Endothelial cell of umbilical vein (primary cell): ENCODE results near the gene ECD. TPM values are rescaled to one million over a fixed set of nuclear protein-coding genes. Genes with fewer than 3 reads are reported as not detected.

Experiments
- BruUV-seq: library from RNA; stranded (reverse); fragments of 400-500 nt; replicated peaks from 2 replicates; lab custom pipeline; 2021; lab: Mats Ljungman, UMichigan
- CTCF ChIA-PET: fragments of 300-600, 350-600 bp; sonication (Branson Sonifier 250); formaldehyde crosslinking; loops from one replicate; lab custom pipeline; 2021; ENCODE audit warnings: antibody characterized with exemption, inconsistent platforms; lab: Charles Lee
- POLR2A ChIA-PET: fragments of 300-600, 350-600 bp; sonication (Branson Sonifier 250); formaldehyde crosslinking; loops from one replicate; lab custom pipeline; 2021; ENCODE audit warnings: antibody characterized with exemption, inconsistent platforms; lab: Charles Lee
- DNase-seq: peaks from one replicate; pipeline ENCODE4 v3.0.0-alpha.2; 2011; ENCODE audit warnings: low read depth, low spot score
- FAIRE-seq: peaks from 2 replicates; lab custom pipeline; 2011; peaks lifted over from hg19 to GRCh38; lab: Jason Lieb, UNC
- H2AFZ ChIP-seq: 2 replicates; pipeline ENCODE4 v1.6.0; 2012; ENCODE audit warnings: low read depth, low read length, control low read depth, inconsistent platforms
- H3K27ac ChIP-seq: 2 replicates; pipeline ENCODE4 v1.5.1; 2011; ENCODE audit warnings: low read depth, mild to moderate bottlenecking, control low read depth, low read length, moderate library complexity; ENCODE audit not compliant: insufficient read depth
- H3K27me3 ChIP-seq, 2 experiments: 2 replicates each; pipeline versions ENCODE4 v1.6.0 to v1.6.1; 2011; ENCODE audit warnings: low read length in 2 of 2, mixed read lengths in 1 of 2; ENCODE audit not compliant: control insufficient read depth in 2 of 2, insufficient read depth in 2 of 2
- H3K36me3 ChIP-seq, 2 experiments: 2 replicates in 1 of 2; 3 replicates in 1 of 2; pipeline ENCODE4 v1.5.1; 2011; ENCODE audit warnings: low read length in 2 of 2, mild to moderate bottlenecking in 1 of 2, moderate library complexity in 1 of 2; ENCODE audit not compliant: control insufficient read depth in 2 of 2, insufficient read depth in 2 of 2; ENCODE audit errors: extremely low read depth in 1 of 2
- H3K4me1 ChIP-seq: 3 replicates; pipeline ENCODE4 v1.5.1; 2011; ENCODE audit warnings: mild to moderate bottlenecking, low read length; ENCODE audit not compliant: control insufficient read depth, insufficient read depth; ENCODE audit errors: extremely low read depth
- H3K4me2 ChIP-seq: 2 replicates; pipeline ENCODE4 v1.6.1; 2011; ENCODE audit warnings: low read length, control low read depth, mixed read lengths; ENCODE audit not compliant: insufficient read depth
- H3K4me3 ChIP-seq, 3 experiments: fragments of 200-600 bp in 1 of 3; sonication (generic), shearing (Covaris generic) in 1 of 3; replicated peaks in 1 of 3; 2 replicates each; pipeline ENCODE4 v1.5.1; 2011 to 2016; ENCODE audit warnings: control low read depth in 3 of 3, low read length in 3 of 3, mild to moderate bottlenecking in 2 of 3, inconsistent platforms in 1 of 3, low read depth in 1 of 3, moderate library complexity in 1 of 3; ENCODE audit not compliant: insufficient read depth in 1 of 3
- H3K79me2 ChIP-seq: 2 replicates; pipeline ENCODE4 v1.6.0; 2012; ENCODE audit warnings: low read length, inconsistent platforms; ENCODE audit not compliant: control insufficient read depth, insufficient read depth
- H3K9ac ChIP-seq: replicated peaks from 2 replicates; pipeline ENCODE3; 2011; ENCODE audit warnings: low read length, control low read depth; ENCODE audit not compliant: insufficient read depth; ENCODE audit errors: extremely low read depth
- H3K9me1 ChIP-seq: replicated peaks from 3 replicates; pipeline ENCODE4 v1.6.0; 2011; ENCODE audit warnings: mild to moderate bottlenecking, low read length; ENCODE audit not compliant: control insufficient read depth, insufficient read depth; ENCODE audit errors: extremely low read depth
- H3K9me3 ChIP-seq: replicated peaks from 2 replicates; pipeline ENCODE4 v1.5.1; 2012; ENCODE audit warnings: low read length, inconsistent platforms; ENCODE audit not compliant: control insufficient read depth, insufficient read depth
- H4K20me1 ChIP-seq: replicated peaks from 2 replicates; pipeline ENCODE3; 2011; ENCODE audit warnings: mild to moderate bottlenecking, low read length; ENCODE audit not compliant: control insufficient read depth, insufficient read depth; ENCODE audit errors: extremely low read depth
- EZH2 ChIP-seq: IDR thresholded peaks from 2 replicates; pipeline ENCODE4 v1.6.1; 2012; ENCODE audit warnings: borderline replicate concordance, low read depth, mild to moderate bottlenecking, moderate library complexity, low read length, inconsistent platforms; ENCODE audit not compliant: severe bottlenecking
- FOS ChIP-seq: IDR thresholded peaks from 2 replicates; pipeline ENCODE4 v1.6.1; 2011; ENCODE audit warnings: mild to moderate bottlenecking, low read length, moderate library complexity, borderline replicate concordance; ENCODE audit not compliant: insufficient read depth
- GATA2 ChIP-seq: IDR thresholded peaks from 2 replicates; pipeline ENCODE4 v1.7.0; 2011; ENCODE audit warnings: low read depth, mild to moderate bottlenecking, moderate library complexity, mixed read lengths, low read length; ENCODE audit not compliant: insufficient read length, insufficient read depth
- JUN ChIP-seq: IDR thresholded peaks from 2 replicates; pipeline ENCODE4 v1.6.1; 2011; ENCODE audit warnings: borderline replicate concordance, low read depth; ENCODE audit not compliant: insufficient read length, insufficient read depth
- MYC ChIP-seq: IDR thresholded peaks from one replicate; pipeline ENCODE4 v1.6.1; 2011; ENCODE audit warnings: mild to moderate bottlenecking, low read depth, low read length
- POLR2A ChIP-seq: IDR thresholded peaks from 2 replicates; pipeline ENCODE4 v1.6.1; 2012; ENCODE audit warnings: low read depth, mild to moderate bottlenecking, control low read depth, low read length
- POLR2AphosphoS5 ChIP-seq: IDR thresholded peaks from 2 replicates; pipeline ENCODE4 v1.6.1; 2012; ENCODE audit warnings: low read depth, mild to moderate bottlenecking, control low read depth, low read length, moderate library complexity; ENCODE audit not compliant: insufficient read depth
- dilution Hi-C: fragments of 300-500 bp; cut with MboI; formaldehyde crosslinking; loops from one replicate; pipeline ENCODE4 v1.15.0; 2019; ENCODE audit warnings: low sequenced_read_pairs; ENCODE audit not compliant: extremely low pct_ligation_motif_present
- intact Hi-C: fragments of 100-400 bp; cut with micrococcal nuclease; formaldehyde crosslinking; loops from one replicate; pipeline ENCODE4 v1.10.0; 2022
- polyA plus RNA-seq, 4 experiments: library from polyadenylated mRNA; depleted of rRNA in 3 of 4; stranded (reverse) in 3 of 4; unstranded in 1 of 4; fragments of >200 nt; gene quantifications; 2 replicates each; pipeline versions ENCODE4 v1.2.1 to v1.2.3, GENCODE V29; 2011 to 2012; ENCODE audit warnings: missing spikeins in 1 of 4
- total RNA-seq: library from RNA; stranded (reverse); gene quantifications from 2 replicates; pipeline ENCODE4 v1.2.3, GENCODE V29; 2021
- TF ChIP-seq, protein P1 (sequence below), 2 donors: IDR thresholded peaks; 1 replicate in 1 of 2; 2 replicates in 1 of 2; pipeline ENCODE4 v1.5.1; 2011; ENCODE audit warnings: low read length in 2 of 2, mild to moderate bottlenecking in 2 of 2, moderate library complexity in 2 of 2, control low read depth in 1 of 2, inconsistent platforms in 1 of 2, low read depth in 1 of 2; ENCODE audit not compliant: insufficient read depth in 1 of 2; ENCODE audit errors: extremely low read depth in 1 of 2
- TF ChIP-seq, protein P2 (sequence below): IDR thresholded peaks from 2 replicates; pipeline ENCODE4 v1.6.1; 2011; ENCODE audit not compliant: insufficient read depth, insufficient read length

Gene ECD
- total and polyA plus RNA-seq, 2 donors (not counting 3 experiments of a cell fraction or from before 2014, with no cell fraction given), result 27.2 to 32.3 TPM

DNA sequence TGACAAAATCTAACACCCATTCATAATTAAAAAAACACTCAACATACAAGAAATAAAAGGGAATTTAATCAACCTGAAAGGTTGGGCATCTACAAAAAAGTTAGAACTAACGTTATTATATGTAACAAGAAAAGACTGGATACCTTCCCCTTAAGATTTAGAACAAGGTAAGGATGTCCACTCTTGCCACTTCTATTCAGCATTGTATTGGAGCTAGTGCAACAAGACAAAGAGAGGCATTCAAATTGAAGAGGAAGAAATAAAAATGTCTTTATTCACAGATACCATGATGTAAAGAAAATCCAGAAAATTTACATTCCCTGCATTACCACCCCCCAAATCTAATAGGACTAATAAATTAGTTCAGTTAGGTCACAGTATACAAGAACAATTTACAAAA lies 18.5 kb upstream of the ECD start:
- dilution Hi-C loops (no loop called here), intact Hi-C loops (no loop called here)
- Histone ChIP-seq H3K36me3 (no peaks in the 10 kb centered on the region), H3K4me2 (no peak overlapping the region), H3K9ac (no peak overlapping the region), H3K79me2 (no peaks in the 10 kb centered on the region), H3K27me3 (no peaks in the 10 kb centered on the region), H4K20me1 (no peaks in the 10 kb centered on the region), H3K9me3 (no peaks in the 10 kb centered on the region), H3K4me1 (peaks cover 15% of the 10 kb centered on the region), H3K4me3 (no peak overlapping the region), H3K9me1 (no peaks in the 10 kb centered on the region), H2AFZ (no peak overlapping the region), H3K27ac (no peak overlapping the region)
- DNase-seq (no peak), FAIRE-seq (no peak)
- TF ChIP-seq, protein P1, sequence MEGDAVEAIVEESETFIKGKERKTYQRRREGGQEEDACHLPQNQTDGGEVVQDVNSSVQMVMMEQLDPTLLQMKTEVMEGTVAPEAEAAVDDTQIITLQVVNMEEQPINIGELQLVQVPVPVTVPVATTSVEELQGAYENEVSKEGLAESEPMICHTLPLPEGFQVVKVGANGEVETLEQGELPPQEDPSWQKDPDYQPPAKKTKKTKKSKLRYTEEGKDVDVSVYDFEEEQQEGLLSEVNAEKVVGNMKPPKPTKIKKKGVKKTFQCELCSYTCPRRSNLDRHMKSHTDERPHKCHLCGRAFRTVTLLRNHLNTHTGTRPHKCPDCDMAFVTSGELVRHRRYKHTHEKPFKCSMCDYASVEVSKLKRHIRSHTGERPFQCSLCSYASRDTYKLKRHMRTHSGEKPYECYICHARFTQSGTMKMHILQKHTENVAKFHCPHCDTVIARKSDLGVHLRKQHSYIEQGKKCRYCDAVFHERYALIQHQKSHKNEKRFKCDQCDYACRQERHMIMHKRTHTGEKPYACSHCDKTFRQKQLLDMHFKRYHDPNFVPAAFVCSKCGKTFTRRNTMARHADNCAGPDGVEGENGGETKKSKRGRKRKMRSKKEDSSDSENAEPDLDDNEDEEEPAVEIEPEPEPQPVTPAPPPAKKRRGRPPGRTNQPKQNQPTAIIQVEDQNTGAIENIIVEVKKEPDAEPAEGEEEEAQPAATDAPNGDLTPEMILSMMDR (IDR thresholded peaks at IDR 0.05; ENCODE audit: extremely low read depth in 1 of 2, insufficient read depth in 1 of 2, low read depth in 1 of 2, low read length in 2 of 2), result no peak
- TF ChIP-seq POLR2A, result no peak
- TF ChIP-seq MYC, result no peak
- TF ChIP-seq FOS, result no peak
- no peak for TF ChIP-seq GATA2
- TF ChIP-seq, protein P2, sequence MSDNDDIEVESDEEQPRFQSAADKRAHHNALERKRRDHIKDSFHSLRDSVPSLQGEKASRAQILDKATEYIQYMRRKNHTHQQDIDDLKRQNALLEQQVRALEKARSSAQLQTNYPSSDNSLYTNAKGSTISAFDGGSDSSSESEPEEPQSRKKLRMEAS, result no peak
- no peak for TF ChIP-seq POLR2AphosphoS5
- TF ChIP-seq EZH2, result no peak
- TF ChIP-seq JUN, result no peak
- CTCF ChIA-PET, result no interaction called here
- BruUV-seq, result no TSS peak
- POLR2A ChIA-PET, result no interaction called here
